Neural cell (in vitro differentiated cells): ENCODE data around the gene ATN1.

ENCODE experiments used
- CTCF ChIP-seq: fragments of 450-650 bp; IDR thresholded peaks from 2 replicates; pipeline ENCODE4 v1.5.1; 2014; ENCODE audit warnings: antibody characterized with exemption, mild to moderate bottlenecking, moderate library complexity; ENCODE audit not compliant: poor library complexity, severe bottlenecking
- EZH2 ChIP-seq: fragments of 200-600, 300-800 bp; shearing (Covaris generic), sonication (generic); IDR thresholded peaks from 2 replicates; pipeline ENCODE4 v1.6.1; 2014; ENCODE audit warnings: antibody characterized with exemption, low read length, borderline replicate concordance, mild to moderate bottlenecking; ENCODE audit not compliant: insufficient read depth, poor library complexity, severe bottlenecking
- POLR2AphosphoS5 ChIP-seq: IDR thresholded peaks from 2 replicates; pipeline ENCODE4 v1.6.1; 2012
- RAD21 ChIP-seq: fragments of 450-650 bp; conservative IDR thresholded peaks from 2 replicates; pipeline ENCODE4 v1.6.1; 2014; ENCODE audit warnings: antibody characterized with exemption, mild to moderate bottlenecking, moderate library complexity

GRCh38 chr12:6987956-6988553, 60.3 kb downstream of the ATN1 start:
- TF ChIP-seq POLR2AphosphoS5, result no peak
- TF ChIP-seq CTCF, result no peak
- no peak for TF ChIP-seq EZH2
- TF ChIP-seq RAD21, result no peak
